Suprapubic skin (tissue), 4 donors: ENCODE results near the gene NPAS3.

ENCODE experiments used
- CTCF ChIP-seq, 2 donors: fragments of 200-600 bp in 1 of 2; fragments of 450-650 bp in 1 of 2; sonication (generic) in 1 of 2; IDR thresholded peaks; one replicate each; pipeline ENCODE4 v1.5.1; 2016 to 2019; ENCODE audit warnings: antibody characterized with exemption in 2 of 2, mild to moderate bottlenecking in 1 of 2, moderate library complexity in 1 of 2
- POLR2A ChIP-seq, 2 donors: fragments of 450-650 bp; IDR thresholded peaks; one replicate each; pipeline ENCODE4 v1.6.1; 2017; ENCODE audit warnings: antibody characterized with exemption in 2 of 2, mild to moderate bottlenecking in 2 of 2, moderate library complexity in 2 of 2
- POLR2AphosphoS5 ChIP-seq, 3 donors: sonication (generic); formaldehyde crosslinking; IDR thresholded peaks; one replicate each; pipeline ENCODE4 v1.6.1; 2017; ENCODE audit warnings: antibody characterized with exemption in 3 of 3

GRCh38 chr14:33560718-33561431 lies 622.2 kb downstream of the NPAS3 start:
- TF ChIP-seq CTCF (IDR thresholded peaks at IDR 0.05) (no peak), POLR2AphosphoS5 (IDR thresholded peaks at IDR 0.05) (no peak), POLR2A (IDR thresholded peaks at IDR 0.05) (no peak)
